OCI-LY1 (cell line): Measurements from ENCODE around the gene NRCAM.
"Not testable (repeated sequence)": the region's sequence is repeated elsewhere in the genome, so short reads cannot be mapped to it uniquely, and the experiment has no call there.

Source experiments
- H2AFZ ChIP-seq: fragments of 200-600 bp; sonication (generic), shearing (Covaris generic); 2 replicates; pipeline ENCODE4 v1.6.0; 2014; ENCODE audit warnings: antibody characterized with exemption, mild to moderate bottlenecking, low read length
- H3F3A ChIP-seq: fragments of 200-600 bp; sonication (generic), shearing (Covaris generic); 2 replicates; pipeline ENCODE4 v1.6.0; 2014; ENCODE audit warnings: mild to moderate bottlenecking, antibody characterized with exemption, low read length, moderate library complexity; ENCODE audit not compliant: insufficient read depth
- H3K27ac ChIP-seq: fragments of 200-600 bp; sonication (generic); 2 replicates; pipeline ENCODE4 v1.5.1; 2014; ENCODE audit warnings: low read length, mixed run types, mild to moderate bottlenecking, low read depth; ENCODE audit not compliant: poor library complexity, severe bottlenecking
- H3K27me3 ChIP-seq: fragments of 200-600 bp; sonication (generic); 2 replicates; pipeline ENCODE4 v1.6.0; 2014; ENCODE audit warnings: antibody characterized with exemption, mild to moderate bottlenecking, low read length, moderate library complexity; ENCODE audit not compliant: insufficient read depth
- H3K36me3 ChIP-seq: fragments of 200-600 bp; sonication (generic); 2 replicates; pipeline ENCODE4 v1.6.1; 2014; ENCODE audit warnings: mild to moderate bottlenecking, antibody characterized with exemption, low read length, moderate library complexity, mixed read lengths; ENCODE audit not compliant: insufficient read depth
- H3K4me1 ChIP-seq: fragments of 200-600 bp; sonication (generic); 2 replicates; pipeline ENCODE4 v1.5.1; 2014; ENCODE audit warnings: mild to moderate bottlenecking, low read length, moderate library complexity; ENCODE audit not compliant: insufficient read depth, severe bottlenecking
- H3K4me2 ChIP-seq: fragments of 200-600 bp; sonication (generic), shearing (Covaris generic); 2 replicates; pipeline ENCODE4 v1.6.1; 2014; ENCODE audit warnings: low read length
- H3K4me3 ChIP-seq: fragments of 200-600 bp; sonication (generic); 2 replicates; pipeline ENCODE4 v1.5.1; 2014; ENCODE audit warnings: low read length, low read depth, mild to moderate bottlenecking, mixed read lengths; ENCODE audit not compliant: poor library complexity, severe bottlenecking
- H3K79me2 ChIP-seq: fragments of 200-600 bp; shearing (Covaris generic); 2 replicates; pipeline ENCODE4 v1.6.1; 2016; ENCODE audit warnings: mixed run types, low read length, mixed read lengths; ENCODE audit not compliant: insufficient read depth
- H3K9ac ChIP-seq: fragments of 200-600 bp; sonication (generic), shearing (Covaris generic); 2 replicates; pipeline ENCODE4 v1.6.1; 2014; ENCODE audit warnings: mild to moderate bottlenecking, low read length, mixed read lengths
- H3K9me2 ChIP-seq: fragments of 200-600 bp; sonication (generic), shearing (Covaris generic); 2 replicates; pipeline ENCODE4 v1.6.1; 2014; ENCODE audit warnings: low read depth, mild to moderate bottlenecking, low read length, mixed read lengths
- H3K9me3 ChIP-seq: fragments of 200-600 bp; shearing (Covaris generic); 2 replicates; pipeline ENCODE4 v1.6.1; 2014; ENCODE audit warnings: low read length, mixed read lengths
- H4K20me1 ChIP-seq: fragments of 200-600 bp; sonication (generic), shearing (Covaris generic); 2 replicates; pipeline ENCODE4 v1.6.0; 2016; ENCODE audit warnings: mild to moderate bottlenecking, low read length; ENCODE audit not compliant: insufficient read depth
- EZH2 ChIP-seq: fragments of 200-600 bp; sonication (generic), shearing (Covaris generic); IDR thresholded peaks from 2 replicates; pipeline ENCODE4 v1.8.0; 2017; ENCODE audit warnings: borderline replicate concordance, mixed run types, mild to moderate bottlenecking, antibody characterized with exemption, low read length, moderate library complexity, mixed read lengths
- TF ChIP-seq, protein P1 (sequence below): fragments of 200-600 bp; sonication (generic), shearing (Covaris generic); IDR thresholded peaks from 2 replicates; pipeline ENCODE4 v1.5.1; 2017; ENCODE audit warnings: mild to moderate bottlenecking, antibody characterized with exemption, low read length, moderate library complexity, mixed read lengths

NRCAM gene

GRCh38 chr7:108467391-108467790 lies 11.2 kb upstream of the NRCAM start:
- H3K27me3 ChIP-seq, result no peaks in the 10 kb centered on the region
- H3K9ac ChIP-seq, result no peak overlapping the region
- H3K4me2 ChIP-seq, result no peak overlapping the region
- TF ChIP-seq, protein P1, sequence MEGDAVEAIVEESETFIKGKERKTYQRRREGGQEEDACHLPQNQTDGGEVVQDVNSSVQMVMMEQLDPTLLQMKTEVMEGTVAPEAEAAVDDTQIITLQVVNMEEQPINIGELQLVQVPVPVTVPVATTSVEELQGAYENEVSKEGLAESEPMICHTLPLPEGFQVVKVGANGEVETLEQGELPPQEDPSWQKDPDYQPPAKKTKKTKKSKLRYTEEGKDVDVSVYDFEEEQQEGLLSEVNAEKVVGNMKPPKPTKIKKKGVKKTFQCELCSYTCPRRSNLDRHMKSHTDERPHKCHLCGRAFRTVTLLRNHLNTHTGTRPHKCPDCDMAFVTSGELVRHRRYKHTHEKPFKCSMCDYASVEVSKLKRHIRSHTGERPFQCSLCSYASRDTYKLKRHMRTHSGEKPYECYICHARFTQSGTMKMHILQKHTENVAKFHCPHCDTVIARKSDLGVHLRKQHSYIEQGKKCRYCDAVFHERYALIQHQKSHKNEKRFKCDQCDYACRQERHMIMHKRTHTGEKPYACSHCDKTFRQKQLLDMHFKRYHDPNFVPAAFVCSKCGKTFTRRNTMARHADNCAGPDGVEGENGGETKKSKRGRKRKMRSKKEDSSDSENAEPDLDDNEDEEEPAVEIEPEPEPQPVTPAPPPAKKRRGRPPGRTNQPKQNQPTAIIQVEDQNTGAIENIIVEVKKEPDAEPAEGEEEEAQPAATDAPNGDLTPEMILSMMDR, result no peak
- TF ChIP-seq EZH2, result no peak
- no peak overlapping the region for H3K27ac ChIP-seq
- no peaks in the 10 kb centered on the region for H3K79me2 ChIP-seq
- no peak overlapping the region for H3K4me3 ChIP-seq
- no peaks in the 10 kb centered on the region for H3K9me2 ChIP-seq
- H2AFZ ChIP-seq, result no peak overlapping the region
- no peaks in the 10 kb centered on the region for H3F3A ChIP-seq
- H4K20me1 ChIP-seq, result no peaks in the 10 kb centered on the region
- H3K36me3 ChIP-seq, result no peaks in the 10 kb centered on the region; the same call in 1 of the 2 replicates
- H3K4me1 ChIP-seq, result no peaks in the 10 kb centered on the region
- no peaks in the 10 kb centered on the region for H3K9me3 ChIP-seq

GRCh38 chr7:108466322-108466721 lies 10.1 kb upstream of the NRCAM start:
- H3K4me3 ChIP-seq, H3K4me2 ChIP-seq, H3K27ac ChIP-seq, H2AFZ ChIP-seq, H3K36me3 ChIP-seq, H3K9me2 ChIP-seq, H3K79me2 ChIP-seq, H3K9me3 ChIP-seq, H3K4me1 ChIP-seq, H4K20me1 ChIP-seq, H3F3A ChIP-seq, H3K9ac ChIP-seq, H3K27me3 ChIP-seq: not testable (repeated sequence)

DNA sequence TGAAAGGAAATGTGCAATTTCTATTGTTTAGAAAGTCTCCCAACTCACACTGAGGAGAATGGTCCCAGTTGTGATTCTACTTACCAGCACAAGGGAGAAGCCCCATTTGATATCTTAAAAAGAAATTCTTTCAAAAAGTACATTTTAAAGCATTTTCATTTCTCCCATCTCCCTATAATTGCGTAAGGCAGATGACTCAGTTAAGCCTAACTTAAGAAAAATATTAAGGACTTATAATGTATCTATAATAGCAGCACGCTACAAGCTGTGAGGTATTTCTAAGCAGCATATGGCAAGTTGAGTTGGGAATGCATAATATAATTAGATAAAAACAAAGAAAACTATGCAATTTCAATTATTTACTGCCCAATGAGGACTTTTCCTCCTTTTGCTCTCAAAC lies 8.5 kb upstream of the NRCAM start:
- H2AFZ ChIP-seq, result no peak overlapping the region
- no peaks in the 10 kb centered on the region for H3K9me3 ChIP-seq
- H3K4me2 ChIP-seq, result no peak overlapping the region
- H4K20me1 ChIP-seq, result no peaks in the 10 kb centered on the region
- no peaks in the 10 kb centered on the region for H3K27me3 ChIP-seq
- no peaks in the 10 kb centered on the region for H3F3A ChIP-seq
- H3K4me1 ChIP-seq, result no peaks in the 10 kb centered on the region
- TF ChIP-seq EZH2, result no peak
- TF ChIP-seq, protein P1, result no peak
- H3K79me2 ChIP-seq, result no peaks in the 10 kb centered on the region
- no peaks in the 10 kb centered on the region for H3K9me2 ChIP-seq
- no peak overlapping the region for H3K9ac ChIP-seq
- H3K27ac ChIP-seq, result no peak overlapping the region
- H3K4me3 ChIP-seq, result no peak overlapping the region
- no peaks in the 10 kb centered on the region for H3K36me3 ChIP-seq

DNA sequence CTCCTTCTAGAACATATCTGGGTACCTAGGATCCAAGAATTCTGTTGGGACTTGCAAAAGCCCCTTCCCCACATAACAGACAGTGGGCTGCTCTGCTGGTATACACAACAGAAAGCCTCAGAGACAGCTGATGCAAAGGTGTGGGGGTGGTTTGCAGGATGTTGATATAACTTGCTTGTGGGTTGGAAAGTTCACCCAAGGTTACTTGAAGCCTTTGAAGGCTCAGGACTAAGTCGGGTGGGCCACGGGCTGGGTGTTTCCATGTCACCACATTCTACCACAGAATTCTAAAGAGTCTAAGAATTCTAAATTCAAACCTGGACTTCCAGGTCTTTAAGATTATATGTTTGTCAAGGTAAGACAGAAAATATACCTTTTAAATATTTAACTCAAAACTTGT lies 7.4 kb upstream of the NRCAM start:
- no peak overlapping the region for H2AFZ ChIP-seq
- H3F3A ChIP-seq, result no peaks in the 10 kb centered on the region
- TF ChIP-seq EZH2, result no peak
- TF ChIP-seq, protein P1, result no peak
- no peak overlapping the region for H3K4me3 ChIP-seq
- H3K9me2 ChIP-seq, result no peaks in the 10 kb centered on the region
- H3K9me3 ChIP-seq, result no peaks in the 10 kb centered on the region
- H3K27me3 ChIP-seq, result no peaks in the 10 kb centered on the region
- no peaks in the 10 kb centered on the region for H4K20me1 ChIP-seq
- H3K4me1 ChIP-seq, result no peaks in the 10 kb centered on the region
- no peak overlapping the region for H3K9ac ChIP-seq
- H3K4me2 ChIP-seq, result no peak overlapping the region
- H3K36me3 ChIP-seq, result no peaks in the 10 kb centered on the region
- no peaks in the 10 kb centered on the region for H3K79me2 ChIP-seq
- no peak overlapping the region for H3K27ac ChIP-seq
